WERI-Rb-1 (cell line): ENCODE data around the gene EXPH5.

Experiments used
- DNase-seq: peaks from one replicate; pipeline ENCODE4 v3.0.0-alpha.2; 2020
- H3K27ac ChIP-seq: fragments of 250-450 bp; sonication (Bioruptor Pico); 2 replicates; pipeline ENCODE4 v1.5.1; 2020; ENCODE audit warnings: mild to moderate bottlenecking, moderate library complexity
- H3K27me3 ChIP-seq: fragments of 250-450 bp; sonication (Bioruptor Pico); 2 replicates; pipeline ENCODE4 v1.5.1; 2021; ENCODE audit warnings: mild to moderate bottlenecking, low read depth, moderate library complexity; ENCODE audit not compliant: insufficient read depth, severe bottlenecking
- H3K36me3 ChIP-seq: fragments of 250-450 bp; sonication (Bioruptor Pico); 2 replicates; pipeline ENCODE4 v1.5.1; 2020; ENCODE audit warnings: mild to moderate bottlenecking, moderate library complexity
- H3K4me3 ChIP-seq: 2 replicates; pipeline ENCODE4 v1.5.1; 2011; ENCODE audit warnings: low read depth, mild to moderate bottlenecking, control low read depth, low read length
- H3K9me3 ChIP-seq: fragments of 250-450 bp; sonication (Bioruptor Pico); 2 replicates; pipeline ENCODE4 v1.5.1; 2021; ENCODE audit warnings: mild to moderate bottlenecking, moderate library complexity; ENCODE audit not compliant: severe bottlenecking
- TF ChIP-seq, protein P1 (sequence below): IDR thresholded peaks from 2 replicates; pipeline ENCODE4 v1.5.1; 2011; ENCODE audit warnings: low read depth, mild to moderate bottlenecking, control low read depth, inconsistent platforms, low read length

EXPH5 gene

GRCh38 chr11:108597736-108598355, 4.3 kb upstream of the EXPH5 start:
- H3K36me3 ChIP-seq = no peaks in the 10 kb centered on the region
- no peaks in the 10 kb centered on the region for H3K9me3 ChIP-seq
- no peak for DNase-seq
- H3K27me3 ChIP-seq = no peaks in the 10 kb centered on the region
- no peak overlapping the region for H3K4me3 ChIP-seq
- H3K27ac ChIP-seq = no peak overlapping the region
- TF ChIP-seq, protein P1, sequence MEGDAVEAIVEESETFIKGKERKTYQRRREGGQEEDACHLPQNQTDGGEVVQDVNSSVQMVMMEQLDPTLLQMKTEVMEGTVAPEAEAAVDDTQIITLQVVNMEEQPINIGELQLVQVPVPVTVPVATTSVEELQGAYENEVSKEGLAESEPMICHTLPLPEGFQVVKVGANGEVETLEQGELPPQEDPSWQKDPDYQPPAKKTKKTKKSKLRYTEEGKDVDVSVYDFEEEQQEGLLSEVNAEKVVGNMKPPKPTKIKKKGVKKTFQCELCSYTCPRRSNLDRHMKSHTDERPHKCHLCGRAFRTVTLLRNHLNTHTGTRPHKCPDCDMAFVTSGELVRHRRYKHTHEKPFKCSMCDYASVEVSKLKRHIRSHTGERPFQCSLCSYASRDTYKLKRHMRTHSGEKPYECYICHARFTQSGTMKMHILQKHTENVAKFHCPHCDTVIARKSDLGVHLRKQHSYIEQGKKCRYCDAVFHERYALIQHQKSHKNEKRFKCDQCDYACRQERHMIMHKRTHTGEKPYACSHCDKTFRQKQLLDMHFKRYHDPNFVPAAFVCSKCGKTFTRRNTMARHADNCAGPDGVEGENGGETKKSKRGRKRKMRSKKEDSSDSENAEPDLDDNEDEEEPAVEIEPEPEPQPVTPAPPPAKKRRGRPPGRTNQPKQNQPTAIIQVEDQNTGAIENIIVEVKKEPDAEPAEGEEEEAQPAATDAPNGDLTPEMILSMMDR = no peak

GRCh38 chr11:108596701-108597100, 3.1 kb upstream of the EXPH5 start:
- no peak overlapping the region for H3K4me3 ChIP-seq
- no peak for DNase-seq
- H3K36me3 ChIP-seq = no peaks in the 10 kb centered on the region
- H3K9me3 ChIP-seq = no peaks in the 10 kb centered on the region
- H3K27ac ChIP-seq = no peak overlapping the region
- H3K27me3 ChIP-seq = no peaks in the 10 kb centered on the region
- TF ChIP-seq, protein P1 = no peak

GRCh38 chr11:108593923-108594434, 411 bp upstream of the EXPH5 start:
- Histone ChIP-seq H3K4me3 (peak overlapping the region; percentile 72), H3K9me3 (no peaks in the 10 kb centered on the region), H3K36me3 (no peaks in the 10 kb centered on the region), H3K27ac (peak overlapping the region; percentile 79), H3K27me3 (no peaks in the 10 kb centered on the region)
- TF ChIP-seq, protein P1 = no peak
- peak; percentile 12 for DNase-seq

DNA sequence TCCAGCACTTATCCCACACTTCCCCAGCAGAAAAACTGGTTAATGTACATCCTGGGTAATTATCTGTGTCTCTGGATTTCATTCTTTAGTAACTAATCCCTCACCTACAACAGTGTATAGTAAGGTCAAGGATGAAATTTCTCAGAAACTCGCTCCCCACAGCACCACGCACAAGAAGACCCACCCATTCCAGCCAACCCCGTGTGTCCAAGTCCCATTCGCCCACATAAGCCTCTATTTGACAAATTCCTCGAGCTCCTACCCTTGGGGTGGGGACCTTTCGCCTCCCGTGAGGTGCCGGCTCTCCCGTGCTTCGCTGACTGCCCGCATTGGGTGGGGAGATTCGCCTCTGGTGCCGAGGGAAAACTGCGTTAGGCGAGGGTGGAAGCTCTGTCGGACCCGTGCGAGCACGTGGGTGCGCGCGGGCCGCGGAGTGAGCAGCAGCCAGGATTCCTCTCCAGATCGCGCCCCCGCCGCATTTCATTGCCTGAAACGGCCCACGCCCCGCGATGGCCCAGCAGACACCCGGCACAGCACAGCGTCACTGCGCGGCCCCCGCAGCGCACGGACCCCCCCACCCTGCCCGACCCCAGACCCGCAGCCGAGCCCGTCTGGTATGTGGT, 866 bp downstream of the EXPH5 start:
- peak overlapping the region; percentile 69 for H3K27ac ChIP-seq
- no peaks in the 10 kb centered on the region for H3K27me3 ChIP-seq
- no peaks in the 10 kb centered on the region for H3K9me3 ChIP-seq
- peak overlapping the region; percentile 72 for H3K4me3 ChIP-seq
- peak; percentile 44 for DNase-seq
- no peaks in the 10 kb centered on the region for H3K36me3 ChIP-seq
- TF ChIP-seq, protein P1 = no peak

GRCh38 chr11:108591893-108592292, 1.7 kb downstream of the EXPH5 start:
- no peak overlapping the region for H3K4me3 ChIP-seq
- H3K36me3 ChIP-seq = no peaks in the 10 kb centered on the region
- H3K27me3 ChIP-seq = no peaks in the 10 kb centered on the region
- TF ChIP-seq, protein P1 = no peak
- no peaks in the 10 kb centered on the region for H3K9me3 ChIP-seq
- no peak for DNase-seq
- H3K27ac ChIP-seq = no peak overlapping the region
